ELF-1 (cell line): ENCODE data around the gene TNXB.
"Not testable (repeated sequence)": the region's sequence is repeated elsewhere in the genome, so short reads cannot be mapped to it uniquely, and the experiment has no call there.

ENCODE experiments used
- DNase-seq: peaks from one replicate; pipeline ENCODE4 v3.0.0-alpha.2; 2016; ENCODE audit warnings: low read depth, low spot score

TNXB gene

GRCh38 chr6:32112431-32112980 is 3.4 kb upstream of the TNXB start:
- DNase-seq: no peak

- no peak for DNase-seq
Observed at GRCh38 chr6:32111424-32112066, 2.4 kb upstream of the TNXB start.

GRCh38 chr6:32110632-32111031 is 1.5 kb upstream of the TNXB start:
- no peak for DNase-seq

GRCh38 chr6:32109765-32110160 is 625 bp upstream of the TNXB start:
- no peak for DNase-seq

GRCh38 chr6:32108727-32109113 is 418 bp downstream of the TNXB start:
- no peak for DNase-seq

GRCh38 chr6:32108094-32108627 is 977 bp downstream of the TNXB start:
- no peak for DNase-seq

- no peak for DNase-seq
Observed at GRCh38 chr6:32107406-32107805, 1.7 kb downstream of the TNXB start.

GRCh38 chr6:32105433-32105832 is 3.7 kb downstream of the TNXB start:
- no peak for DNase-seq

- DNase-seq: no peak
Observed at GRCh38 chr6:32102255-32102654, 6.9 kb downstream of the TNXB start.

GRCh38 chr6:32100251-32100650 is 8.9 kb downstream of the TNXB start:
- not testable (repeated sequence) for DNase-seq

GRCh38 chr6:32097364-32097763 is 11.8 kb downstream of the TNXB start:
- no peak for DNase-seq

GRCh38 chr6:32096394-32097258 is 12.5 kb downstream of the TNXB start:
- DNase-seq: no peak

GRCh38 chr6:32096087-32096393 is 13.1 kb downstream of the TNXB start:
- DNase-seq: no peak

- DNase-seq: no peak
Observed at GRCh38 chr6:32095338-32096086, 13.6 kb downstream of the TNXB start.

GRCh38 chr6:32092760-32093497 is 16.2 kb downstream of the TNXB start:
- no peak for DNase-seq

- DNase-seq: no peak
Observed at GRCh38 chr6:32089082-32089828, 19.9 kb downstream of the TNXB start.

- peak; percentile 37 for DNase-seq
Observed at GRCh38 chr6:32088487-32089049, 20.6 kb downstream of the TNXB start.

- peak; percentile 85 for DNase-seq
Observed at GRCh38 chr6:32087574-32088486, 21.3 kb downstream of the TNXB start.
